LNCaP clone FGC (cell line): Measurements from ENCODE around the gene UTP4.
"Not testable (repeated sequence)": the region's sequence is repeated elsewhere in the genome, so short reads cannot be mapped to it uniquely, and the experiment has no call there.

Experiments used
- DNase-seq: peaks from one replicate; pipeline ENCODE4 v3.0.0-alpha.2; 2011; ENCODE audit warnings: low read depth
- H3K4me3 ChIP-seq: 2 replicates; pipeline ENCODE4 v1.5.1; 2011; ENCODE audit warnings: mild to moderate bottlenecking, low read depth, low read length, control low read depth
- TF ChIP-seq, protein P1 (sequence below): IDR thresholded peaks from 2 replicates; pipeline ENCODE4 v1.5.1; 2012; ENCODE audit warnings: mild to moderate bottlenecking; ENCODE audit not compliant: control insufficient read depth, insufficient read depth; ENCODE audit errors: extremely low read depth

UTP4 gene

DNA sequence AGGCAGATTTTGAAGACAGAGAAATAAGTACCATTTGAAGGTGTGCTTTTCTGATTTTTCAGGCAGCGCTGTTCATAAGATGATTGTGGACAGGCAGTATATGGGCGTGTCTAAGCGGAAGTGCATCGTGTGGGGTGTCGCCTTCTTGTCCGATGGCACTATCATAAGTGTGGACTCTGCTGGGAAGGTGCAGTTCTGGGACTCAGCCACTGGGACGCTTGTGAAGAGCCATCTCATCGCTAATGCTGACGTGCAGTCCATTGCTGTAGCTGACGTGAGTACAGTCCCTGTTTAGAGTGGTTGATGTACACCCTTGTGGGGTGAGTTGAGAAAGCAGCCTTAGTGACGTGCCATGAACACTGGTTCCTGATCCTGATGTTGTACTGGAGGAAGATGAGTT, 10.7 kb downstream of the UTP4 start:
- TF ChIP-seq, protein P1, sequence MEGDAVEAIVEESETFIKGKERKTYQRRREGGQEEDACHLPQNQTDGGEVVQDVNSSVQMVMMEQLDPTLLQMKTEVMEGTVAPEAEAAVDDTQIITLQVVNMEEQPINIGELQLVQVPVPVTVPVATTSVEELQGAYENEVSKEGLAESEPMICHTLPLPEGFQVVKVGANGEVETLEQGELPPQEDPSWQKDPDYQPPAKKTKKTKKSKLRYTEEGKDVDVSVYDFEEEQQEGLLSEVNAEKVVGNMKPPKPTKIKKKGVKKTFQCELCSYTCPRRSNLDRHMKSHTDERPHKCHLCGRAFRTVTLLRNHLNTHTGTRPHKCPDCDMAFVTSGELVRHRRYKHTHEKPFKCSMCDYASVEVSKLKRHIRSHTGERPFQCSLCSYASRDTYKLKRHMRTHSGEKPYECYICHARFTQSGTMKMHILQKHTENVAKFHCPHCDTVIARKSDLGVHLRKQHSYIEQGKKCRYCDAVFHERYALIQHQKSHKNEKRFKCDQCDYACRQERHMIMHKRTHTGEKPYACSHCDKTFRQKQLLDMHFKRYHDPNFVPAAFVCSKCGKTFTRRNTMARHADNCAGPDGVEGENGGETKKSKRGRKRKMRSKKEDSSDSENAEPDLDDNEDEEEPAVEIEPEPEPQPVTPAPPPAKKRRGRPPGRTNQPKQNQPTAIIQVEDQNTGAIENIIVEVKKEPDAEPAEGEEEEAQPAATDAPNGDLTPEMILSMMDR, result no peak
- no peak overlapping the region for H3K4me3 ChIP-seq
- DNase-seq, result no peak

DNA sequence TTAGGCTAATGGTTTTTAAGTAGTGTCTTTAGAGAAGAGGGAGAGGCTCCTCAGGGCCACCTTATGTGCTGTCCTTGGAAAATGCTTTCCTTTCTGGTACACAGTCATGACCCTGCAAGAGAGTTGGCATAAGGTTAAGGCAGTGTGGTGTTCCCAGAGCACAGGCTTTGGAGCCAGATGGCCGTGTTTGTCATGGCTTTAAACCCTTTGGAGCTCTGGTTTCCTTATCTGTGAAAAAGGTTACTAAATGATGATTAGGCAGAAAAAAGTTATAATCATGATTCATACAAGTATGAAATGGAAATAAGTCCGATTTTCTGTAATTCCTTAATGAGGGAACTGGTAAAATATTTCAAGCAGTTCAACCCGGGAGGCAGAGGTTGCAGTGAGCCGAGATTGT, 13.2 kb downstream of the UTP4 start:
- H3K4me3 ChIP-seq, result no peak overlapping the region
- TF ChIP-seq, protein P1, result no peak
- DNase-seq, result no peak

DNA sequence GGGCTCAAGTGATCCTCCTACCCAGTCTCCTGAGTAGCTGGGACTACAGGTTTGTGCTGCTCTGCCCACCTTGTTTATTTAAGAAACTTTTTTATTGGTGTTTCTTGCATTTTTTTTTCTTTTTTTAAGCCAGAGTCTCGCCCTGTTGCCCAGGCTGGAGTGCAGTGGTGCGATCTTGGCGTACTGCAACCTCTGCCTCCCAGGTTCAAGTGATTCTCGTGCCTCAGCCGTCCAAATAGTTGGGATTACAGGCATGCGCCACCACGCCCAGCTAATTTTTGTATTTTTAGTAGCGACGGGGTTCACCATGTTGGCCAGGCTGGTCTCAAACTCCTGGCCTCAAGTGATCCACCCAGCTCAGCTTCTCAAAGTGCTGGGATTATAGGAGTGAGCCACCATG, 17.2 kb downstream of the UTP4 start:
- H3K4me3 ChIP-seq, DNase-seq: not testable (repeated sequence)

DNA sequence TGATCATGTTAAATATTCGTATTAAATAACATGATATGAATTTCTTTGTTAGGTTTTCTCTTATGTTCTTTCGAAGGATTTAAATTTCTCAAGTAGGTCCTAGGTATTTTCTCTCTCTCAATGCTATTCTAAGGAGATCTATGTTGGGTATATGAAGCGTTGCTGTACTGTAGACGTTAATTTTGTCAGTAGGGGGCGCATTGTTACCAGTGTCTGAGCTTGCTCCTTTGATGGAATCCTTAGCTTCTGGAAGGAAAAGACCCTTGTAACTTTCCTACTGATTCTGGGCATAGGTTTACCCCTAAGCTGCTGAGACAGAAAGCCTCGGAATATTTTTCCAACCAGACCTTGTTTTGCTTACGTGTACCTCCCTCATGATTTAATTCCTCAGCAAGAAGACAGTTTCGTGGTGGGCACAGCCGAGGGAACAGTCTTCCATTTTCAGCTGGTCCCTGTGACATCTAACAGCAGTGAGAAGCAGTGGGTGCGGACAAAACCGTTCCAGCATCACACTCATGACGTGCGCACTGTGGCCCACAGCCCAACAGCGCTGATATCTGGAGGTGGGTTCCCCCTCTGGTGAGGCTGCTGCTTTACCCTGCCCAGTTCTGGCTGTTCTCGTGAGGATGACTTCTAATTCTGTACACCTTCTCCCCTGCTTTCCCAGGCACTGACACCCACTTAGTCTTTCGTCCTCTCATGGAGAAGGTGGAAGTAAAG, 17.9 kb downstream of the UTP4 start:
- DNase-seq, result peak; percentile 43
- TF ChIP-seq, protein P1, result peak; percentile 73
- H3K4me3 ChIP-seq, result no peak overlapping the region

DNA sequence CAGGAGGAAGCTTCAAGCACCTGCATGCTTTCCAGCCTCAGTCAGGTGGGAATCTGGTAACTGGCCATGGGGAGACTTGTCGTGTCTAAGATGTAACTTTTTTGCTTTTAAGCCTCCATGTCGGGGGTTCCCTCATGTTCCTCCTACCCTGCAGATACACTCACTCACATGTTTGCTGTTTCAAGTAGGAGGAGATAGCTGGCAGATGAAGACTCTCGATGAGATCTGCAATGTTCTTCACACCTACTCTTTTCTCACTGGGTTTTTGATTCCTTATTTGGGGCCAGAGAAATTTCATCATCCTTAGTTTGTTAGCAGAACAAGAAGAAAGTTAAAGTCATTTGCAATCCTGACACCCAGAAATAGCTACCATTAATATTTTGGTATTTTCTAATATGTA, 24.7 kb downstream of the UTP4 start:
- TF ChIP-seq, protein P1, result no peak
- no peak overlapping the region for H3K4me3 ChIP-seq
- no peak for DNase-seq

DNA sequence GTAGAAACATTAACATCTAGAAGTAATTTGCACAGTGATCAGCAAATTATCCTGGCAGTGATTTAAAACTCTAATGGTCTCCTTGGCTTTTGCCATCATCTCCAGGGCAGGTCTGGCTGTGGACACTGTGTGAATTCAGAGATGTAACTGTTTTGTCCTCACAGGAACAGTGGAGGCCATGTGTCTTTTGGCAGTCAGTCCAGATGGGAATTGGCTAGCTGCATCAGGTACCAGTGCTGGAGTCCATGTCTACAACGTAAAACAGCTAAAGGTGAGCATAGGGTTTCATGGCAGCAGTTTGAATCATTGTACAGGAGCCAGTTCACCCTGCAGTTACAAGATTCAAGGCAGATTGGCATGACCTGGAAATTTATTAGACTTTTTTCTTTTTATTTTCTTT, 27.7 kb downstream of the UTP4 start:
- no peak overlapping the region for H3K4me3 ChIP-seq
- TF ChIP-seq, protein P1, result no peak
- no peak for DNase-seq

DNA sequence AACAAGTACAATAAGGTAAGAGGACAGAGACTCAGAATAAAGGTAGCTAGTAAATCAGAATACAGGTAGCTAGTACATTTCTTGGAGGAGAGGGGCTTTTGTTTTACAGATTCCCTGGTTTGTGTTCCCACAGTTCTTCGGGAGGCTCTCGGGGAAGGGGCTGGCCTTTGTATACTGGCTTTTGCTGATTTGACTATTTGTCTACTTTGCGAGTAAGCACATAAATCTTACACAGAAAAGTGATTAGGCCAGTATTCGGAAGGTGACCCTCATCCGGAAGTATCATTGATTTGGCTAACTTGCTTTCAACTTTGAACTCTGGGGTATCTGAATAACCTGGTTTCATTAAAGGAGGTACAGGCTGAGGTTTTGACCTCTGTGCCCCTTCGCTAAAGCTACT, 33.1 kb downstream of the UTP4 start:
- DNase-seq, result no peak
- TF ChIP-seq, protein P1, result no peak
- H3K4me3 ChIP-seq, result no peak overlapping the region
